Stimulated activated CD4-positive, alpha-beta T cell treated with anti-CD3 and anti-CD28 coated beads, Interleukin-4, amount 100 ng/mL, for 48 hours (primary cell): ENCODE measurements around the gene IVNS1ABP.
"Not testable (repeated sequence)": the region's sequence is repeated elsewhere in the genome, so short reads cannot be mapped to it uniquely, and the experiment has no call there.

Experiments used
- DNase-seq, 2 donors: peaks; one replicate each; pipeline ENCODE4 v3.0.0-alpha.2; 2020; ENCODE audit warnings: low read depth in 2 of 2

Gene IVNS1ABP

GRCh38 chr1:185328255-185328654 is 11.2 kb upstream of the IVNS1ABP start:
- DNase-seq: no peak

- DNase-seq: no peak
These were observed 8.4 kb upstream of the IVNS1ABP start for GRCh38 chr1:185325413-185325812.

- DNase-seq: no peak
These were observed 7.1 kb upstream of the IVNS1ABP start for GRCh38 chr1:185324118-185324517.

GRCh38 chr1:185322636-185323035 is 5.6 kb upstream of the IVNS1ABP start:
- DNase-seq: no peak

GRCh38 chr1:185321653-185322221 is 4.7 kb upstream of the IVNS1ABP start:
- not testable (repeated sequence) for DNase-seq

GRCh38 chr1:185321104-185321503 is 4.1 kb upstream of the IVNS1ABP start:
- DNase-seq: not testable (repeated sequence)

GRCh38 chr1:185319139-185319475 is 2.1 kb upstream of the IVNS1ABP start:
- DNase-seq: no peak

- no peak for DNase-seq
These were observed 1.5 kb upstream of the IVNS1ABP start for GRCh38 chr1:185318431-185319138.

- peak; percentile 42 to 49 for DNase-seq
These were observed 855 bp upstream of the IVNS1ABP start for GRCh38 chr1:185317886-185318310.

GRCh38 chr1:185316163-185317033 is 645 bp downstream of the IVNS1ABP start:
- DNase-seq: peak; percentile 87 to 91

GRCh38 chr1:185315445-185316071 is 1.5 kb downstream of the IVNS1ABP start:
- DNase-seq: no peak

GRCh38 chr1:185314411-185314810 is 2.6 kb downstream of the IVNS1ABP start:
- DNase-seq: no peak

- DNase-seq: no peak
These were observed 4.5 kb downstream of the IVNS1ABP start for GRCh38 chr1:185312361-185313138.

GRCh38 chr1:185311589-185312225 is 5.3 kb downstream of the IVNS1ABP start:
- DNase-seq: no peak

GRCh38 chr1:185309566-185309965 is 7.5 kb downstream of the IVNS1ABP start:
- DNase-seq: no peak

- DNase-seq: no peak
These were observed 8.9 kb downstream of the IVNS1ABP start for GRCh38 chr1:185308126-185308525.

GRCh38 chr1:185305419-185305818 is 11.6 kb downstream of the IVNS1ABP start:
- no peak for DNase-seq

- no peak for DNase-seq
These were observed 16.9 kb downstream of the IVNS1ABP start for GRCh38 chr1:185300152-185300551.

GRCh38 chr1:185297982-185298381 is 19.1 kb downstream of the IVNS1ABP start:
- DNase-seq: no peak

- no peak for DNase-seq
These were observed 22.0 kb downstream of the IVNS1ABP start for GRCh38 chr1:185295091-185295490.

GRCh38 chr1:185293967-185294542 is 23.0 kb downstream of the IVNS1ABP start:
- DNase-seq: no peak
